OCI-LY7 (cell line): Measurements from ENCODE around the gene GADL1. TPM values are rescaled to one million over a fixed set of nuclear protein-coding genes. Genes with fewer than 3 reads are reported as not detected.

Experiments
- BruUV-seq: library from RNA; stranded (reverse); fragments of 400-500 nt; replicated peaks from 2 replicates; lab custom pipeline; 2021; lab: Mats Ljungman, UMichigan
- CTCF ChIA-PET: fragments of 300-600 bp; sonication (Branson Sonifier 250); formaldehyde crosslinking; loops from one replicate; lab custom pipeline; 2022; ENCODE audit warnings: antibody characterized with exemption; ENCODE audit not compliant: unreplicated experiment; lab: Charles Lee
- POLR2A ChIA-PET: fragments of 300-600 bp; sonication (Branson Sonifier 250); formaldehyde crosslinking; loops from one replicate; lab custom pipeline; 2022; ENCODE audit warnings: antibody characterized with exemption; lab: Charles Lee
- DNase-seq: peaks from one replicate; pipeline ENCODE4 v3.0.0-alpha.2; 2015; ENCODE audit warnings: low spot score
- H2AFZ ChIP-seq: fragments of 200-600 bp; sonication (generic), shearing (Covaris generic); 2 replicates; pipeline ENCODE4 v1.6.1; 2014; ENCODE audit warnings: mild to moderate bottlenecking, antibody characterized with exemption, low read length, moderate library complexity
- H3K27ac ChIP-seq: fragments of 200-600 bp; sonication (generic); 2 replicates; pipeline ENCODE4 v1.5.1; 2014; ENCODE audit warnings: mixed run types, low read depth, mild to moderate bottlenecking, moderate library complexity, low read length, inconsistent platforms; ENCODE audit not compliant: poor library complexity, severe bottlenecking
- H3K36me3 ChIP-seq: fragments of 200-600 bp; sonication (generic); 2 replicates; pipeline ENCODE4 v1.6.1; 2014; ENCODE audit warnings: mild to moderate bottlenecking, antibody characterized with exemption, low read length, moderate library complexity, mixed read lengths; ENCODE audit not compliant: insufficient read depth
- H3K4me1 ChIP-seq: fragments of 200-600 bp; sonication (generic); 2 replicates; pipeline ENCODE4 v1.5.1; 2014; ENCODE audit warnings: mild to moderate bottlenecking, low read length; ENCODE audit not compliant: insufficient read depth, poor library complexity, severe bottlenecking
- H3K4me2 ChIP-seq: fragments of 200-600 bp; sonication (generic); 2 replicates; pipeline ENCODE4 v1.6.1; 2014; ENCODE audit warnings: mild to moderate bottlenecking, low read length
- H3K4me3 ChIP-seq: fragments of 200-600 bp; sonication (generic); 2 replicates; pipeline ENCODE4 v1.5.1; 2014; ENCODE audit warnings: mild to moderate bottlenecking, low read depth, low read length; ENCODE audit not compliant: poor library complexity, severe bottlenecking
- H3K79me2 ChIP-seq: fragments of 200-600 bp; sonication (generic); 2 replicates; pipeline ENCODE4 v1.6.1; 2016; ENCODE audit warnings: low read depth, mild to moderate bottlenecking, low read length, moderate library complexity, mixed read lengths; ENCODE audit not compliant: insufficient read depth
- H3K9me2 ChIP-seq: fragments of 200-600 bp; sonication (generic); 2 replicates; pipeline ENCODE4 v1.6.1; 2016; ENCODE audit warnings: mild to moderate bottlenecking, low read length, mixed read lengths; ENCODE audit not compliant: insufficient read depth
- H3K9me3 ChIP-seq: fragments of 200-600 bp; sonication (generic); 2 replicates; pipeline ENCODE4 v1.6.1; 2014; ENCODE audit warnings: mild to moderate bottlenecking, mixed run types, low read length, mixed read lengths
- H4K20me1 ChIP-seq: fragments of 200-600 bp; sonication (generic); 2 replicates; pipeline ENCODE4 v1.6.1; 2014; ENCODE audit warnings: mild to moderate bottlenecking, antibody characterized with exemption, low read length, moderate library complexity, mixed read lengths; ENCODE audit not compliant: insufficient read depth
- CTCF ChIP-seq: fragments of 200-600 bp; sonication (generic); conservative IDR thresholded peaks from 2 replicates; pipeline ENCODE4 v1.5.1; 2014; ENCODE audit warnings: mild to moderate bottlenecking, antibody characterized with exemption, low read length, moderate library complexity, mixed read lengths
- EZH2phosphoT487 ChIP-seq: fragments of 200-600 bp; sonication (generic); IDR thresholded peaks from 2 replicates; pipeline ENCODE4 v1.6.1; 2018; ENCODE audit warnings: low read depth, borderline replicate concordance, mild to moderate bottlenecking, mixed run types, antibody characterized with exemption, low read length, moderate library complexity, mixed read lengths
- intact Hi-C: fragments of 100-400 bp; cut with micrococcal nuclease; formaldehyde crosslinking; loops from one replicate; pipeline ENCODE4 v1.10.0; 2022; ENCODE audit not compliant: unreplicated experiment
- total RNA-seq, 2 experiments: library from RNA; depleted of rRNA in 1 of 2; stranded (reverse); fragments of >200 nt in 1 of 2; shearing (Covaris generic) in 1 of 2; gene quantifications; 2 replicates each; pipeline ENCODE4 v1.2.3, GENCODE V29; 2014 to 2022

GADL1 gene
- total RNA-seq, 2 experiments from 2014 or later, result not detected

GRCh38 chr3:30747771-30748281 lies 146.6 kb downstream of the GADL1 start:
- peak; percentile 37 for DNase-seq
- POLR2A ChIA-PET, result interaction anchor here (0.6 kb wide), 2 partner anchors 14 to 101 kb away, joined by 3 to 4 read pairs; no protein-coding TSS in a partner anchor
- intact Hi-C loops, result no loop called here
- no peak for TF ChIP-seq EZH2phosphoT487
- TF ChIP-seq CTCF, result peak; percentile 73
- CTCF ChIA-PET, result no interaction called here
- Histone ChIP-seq H3K9me2 (no peaks in the 10 kb centered on the region), H3K79me2 (no peaks in the 10 kb centered on the region), H4K20me1 (no peaks in the 10 kb centered on the region), H3K27ac (no peak overlapping the region), H3K36me3 (no peaks in the 10 kb centered on the region), H2AFZ (no peak overlapping the region), H3K9me3 (no peaks in the 10 kb centered on the region), H3K4me3 (no peak overlapping the region), H3K4me1 (no peaks in the 10 kb centered on the region), H3K4me2 (no peak overlapping the region)
- BruUV-seq, result no TSS peak

GRCh38 chr3:30743641-30744317 lies 150.7 kb downstream of the GADL1 start:
- no peak overlapping the region for H3K4me2 ChIP-seq
- no peaks in the 10 kb centered on the region for H3K36me3 ChIP-seq
- no peak overlapping the region for H3K4me3 ChIP-seq
- H3K9me2 ChIP-seq, result no peaks in the 10 kb centered on the region
- DNase-seq, result no peak
- ChIA-PET CTCF (no interaction called here), POLR2A (interaction anchor here (0.8 kb wide), 1 partner anchor 16 kb away, joined by 3 read pairs; no protein-coding TSS in a partner anchor)
- no peaks in the 10 kb centered on the region for H3K9me3 ChIP-seq
- TF ChIP-seq CTCF, result no peak
- no peak for TF ChIP-seq EZH2phosphoT487
- intact Hi-C loops, result no loop called here
- no peaks in the 10 kb centered on the region for H3K4me1 ChIP-seq
- H3K79me2 ChIP-seq, result no peaks in the 10 kb centered on the region
- H4K20me1 ChIP-seq, result no peaks in the 10 kb centered on the region
- no peak overlapping the region for H2AFZ ChIP-seq
- H3K27ac ChIP-seq, result no peak overlapping the region
- no TSS peak for BruUV-seq
